D341Med (cell line): ENCODE measurements around the gene KCNIP1.
"Not testable (repeated sequence)": the region's sequence is repeated elsewhere in the genome, so short reads cannot be mapped to it uniquely, and the experiment has no call there.

ENCODE experiments used
- DNase-seq: peaks from one replicate; pipeline ENCODE4 v3.0.0; 2012; ENCODE audit warnings: low spot score

The KCNIP1 gene

GRCh38 chr5:170537451-170538095 lies 33.8 kb downstream of the KCNIP1 start:
- no peak for DNase-seq

GRCh38 chr5:170538096-170538465 lies 34.3 kb downstream of the KCNIP1 start:
- DNase-seq, result no peak

- DNase-seq, result no peak
Observed at GRCh38 chr5:170538696-170539586, 35.1 kb downstream of the KCNIP1 start.

- no peak for DNase-seq
Observed at GRCh38 chr5:170540271-170540670, 36.5 kb downstream of the KCNIP1 start.

GRCh38 chr5:170541146-170541769 lies 37.4 kb downstream of the KCNIP1 start:
- no peak for DNase-seq

- no peak for DNase-seq
Observed at GRCh38 chr5:170542691-170543293, 39.0 kb downstream of the KCNIP1 start.

GRCh38 chr5:170545313-170545712 lies 41.5 kb downstream of the KCNIP1 start:
- no peak for DNase-seq

- no peak for DNase-seq
Observed at GRCh38 chr5:170545811-170546210, 42.0 kb downstream of the KCNIP1 start.

- DNase-seq, result no peak
Observed at GRCh38 chr5:170546282-170546681, 42.5 kb downstream of the KCNIP1 start.

- DNase-seq, result not testable (repeated sequence)
Observed at GRCh38 chr5:170550382-170550781, 46.6 kb downstream of the KCNIP1 start.

- no peak for DNase-seq
Observed at GRCh38 chr5:170551076-170551475, 47.3 kb downstream of the KCNIP1 start.

GRCh38 chr5:170551622-170552021 lies 47.8 kb downstream of the KCNIP1 start:
- no peak for DNase-seq

GRCh38 chr5:170552621-170553115 lies 48.8 kb downstream of the KCNIP1 start:
- no peak for DNase-seq

GRCh38 chr5:170553218-170553617 lies 49.4 kb downstream of the KCNIP1 start:
- DNase-seq, result no peak

- no peak for DNase-seq
Observed at GRCh38 chr5:170554521-170555267, 50.9 kb downstream of the KCNIP1 start.

GRCh38 chr5:170557314-170557713 lies 53.5 kb downstream of the KCNIP1 start:
- no peak for DNase-seq

- no peak for DNase-seq
Observed at GRCh38 chr5:170559296-170559695, 55.5 kb downstream of the KCNIP1 start.

GRCh38 chr5:170560938-170561337 lies 57.1 kb downstream of the KCNIP1 start:
- no peak for DNase-seq

GRCh38 chr5:170562166-170562874 lies 58.5 kb downstream of the KCNIP1 start:
- no peak for DNase-seq

GRCh38 chr5:170562875-170563228 lies 59.0 kb downstream of the KCNIP1 start:
- no peak for DNase-seq
